ENCODE data around the gene CCT7.

The CCT7 gene

DNA sequence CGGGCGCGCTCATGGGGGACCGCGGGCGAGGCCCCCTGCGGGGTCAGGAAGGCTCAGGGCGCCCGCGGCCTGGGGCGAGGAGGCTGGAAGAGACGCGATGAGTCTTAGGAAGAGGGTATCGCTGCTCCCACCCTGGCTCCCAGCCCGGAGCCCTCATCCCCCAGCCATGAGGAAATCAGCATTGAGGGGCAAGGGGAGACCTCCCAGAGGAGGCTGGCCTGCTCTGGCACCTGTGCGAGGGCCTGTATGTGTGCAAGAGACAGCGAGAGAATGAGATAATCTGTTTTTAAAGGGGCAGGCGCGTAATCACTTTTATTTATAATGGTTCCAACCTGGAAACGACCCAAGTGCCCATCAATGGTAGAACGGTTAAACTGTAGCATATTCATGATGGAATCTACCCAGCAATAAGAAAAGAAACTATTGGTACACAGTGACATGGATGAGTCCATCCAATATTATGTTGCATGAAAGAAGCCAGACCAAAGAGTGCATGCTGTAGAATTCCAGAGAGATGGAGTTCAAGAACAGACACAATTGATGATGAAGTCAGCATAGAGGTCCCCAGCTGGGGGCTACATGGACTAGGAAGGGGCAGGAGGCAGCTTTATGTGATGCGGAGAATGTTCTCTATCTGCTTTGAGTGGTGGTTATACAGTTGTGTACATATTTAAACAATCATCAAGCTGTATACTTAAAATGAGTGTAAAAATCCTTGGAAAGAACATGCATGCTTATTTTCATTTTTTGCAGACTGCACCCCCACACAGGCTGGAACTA, 35.8 kb downstream of the CCT7 start:
- DNase-seq = no peak

- no peak for DNase-seq
Observed at GRCh38 chr2:73272270-73272669, 38.2 kb downstream of the CCT7 start.

DNA sequence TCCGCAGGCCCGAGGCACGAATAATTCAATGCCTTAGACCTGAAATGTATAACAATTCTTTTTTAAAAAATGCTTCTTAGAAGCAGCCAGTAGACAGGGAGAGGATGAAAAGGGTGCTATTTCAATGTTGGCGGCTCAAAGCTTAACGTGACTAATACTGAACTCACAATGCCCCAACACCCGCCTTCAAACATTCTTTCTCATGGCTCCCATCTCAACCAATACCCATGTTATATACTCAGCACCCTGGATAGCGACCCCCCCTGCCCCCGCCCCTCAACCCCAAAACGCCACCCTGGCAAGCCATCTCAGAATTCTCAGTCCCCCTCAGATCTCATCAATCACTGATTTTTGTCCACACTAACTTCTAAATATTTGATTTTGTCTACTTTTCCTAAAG, 45.7 kb downstream of the CCT7 start:
- DNase-seq = no peak

- no peak for DNase-seq
Observed at GRCh38 chr2:73281244-73281643, 47.1 kb downstream of the CCT7 start.

GRCh38 chr2:73282924-73283544, 48.9 kb downstream of the CCT7 start:
- DNase-seq = no peak

- DNase-seq = peak; percentile 66
Observed at GRCh38 chr2:73283545-73284295, 49.6 kb downstream of the CCT7 start.

- DNase-seq = peak; percentile 82
Observed at GRCh38 chr2:73284296-73285158, 50.4 kb downstream of the CCT7 start, which contains the start of gene FBXO41. Gene FBXO41, minus strand, starts transcription at chr2:73284478. Its CDS starts 14,848 bp downstream, at chr2:73269630.

GRCh38 chr2:73285159-73285739, 51.1 kb downstream of the CCT7 start:
- DNase-seq = peak; percentile 48

DNA sequence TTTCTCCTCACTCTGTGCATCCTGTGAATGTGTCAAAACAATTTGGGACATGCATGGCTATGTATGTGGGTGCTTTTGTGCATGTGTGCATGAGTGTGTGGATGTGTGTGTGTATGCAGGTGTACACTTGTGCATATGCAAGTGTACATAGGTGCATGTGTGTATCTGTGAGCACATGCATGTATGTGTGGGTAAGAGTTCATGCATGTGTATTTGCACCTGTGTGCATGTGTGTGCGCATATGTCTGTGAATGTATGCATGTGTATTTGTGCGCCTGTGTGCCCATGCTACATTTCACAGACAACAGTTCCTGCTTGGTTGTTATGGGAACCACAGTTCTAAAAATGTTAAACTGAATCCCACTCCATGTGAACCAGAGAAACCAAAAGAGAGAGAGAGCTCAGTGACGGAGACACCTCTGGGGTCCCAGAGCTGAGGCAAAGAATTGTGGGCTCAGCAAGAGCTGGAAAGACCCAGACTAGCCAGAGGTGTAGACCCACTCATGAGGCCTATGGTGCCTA, 52.1 kb downstream of the CCT7 start:
- no peak for DNase-seq

DNA sequence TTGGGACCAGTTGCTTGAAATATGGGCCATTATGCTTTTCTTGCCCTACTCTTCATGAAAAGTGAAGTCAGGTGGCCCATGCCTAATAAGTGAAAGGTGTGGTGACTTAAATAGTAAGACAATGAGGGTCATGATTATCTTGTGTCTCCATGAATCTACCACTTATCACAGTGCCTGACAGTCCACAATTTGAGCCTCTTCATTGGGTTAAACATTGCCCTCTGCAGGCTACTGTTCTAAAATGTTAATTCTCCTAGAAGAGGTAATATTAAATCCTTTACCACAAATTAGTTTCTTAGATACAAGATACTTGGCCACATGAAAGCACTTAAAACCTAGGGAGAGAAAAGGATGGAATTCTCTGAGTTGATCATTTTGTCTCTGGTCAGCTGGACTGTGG, 55.2 kb downstream of the CCT7 start:
- no peak for DNase-seq

- DNase-seq = peak; percentile 65
Observed at GRCh38 chr2:73290049-73290839, 56.1 kb downstream of the CCT7 start.

- DNase-seq = peak; percentile 73
Observed at GRCh38 chr2:73291093-73291460, 57.0 kb downstream of the CCT7 start.

GRCh38 chr2:73291461-73292315, 57.6 kb downstream of the CCT7 start:
- DNase-seq = peak; percentile 22

- peak; percentile 17 for DNase-seq
Observed at GRCh38 chr2:73292316-73292905, 58.3 kb downstream of the CCT7 start.

GRCh38 chr2:73292906-73293533, 58.9 kb downstream of the CCT7 start:
- peak; percentile 24 for DNase-seq

DNA sequence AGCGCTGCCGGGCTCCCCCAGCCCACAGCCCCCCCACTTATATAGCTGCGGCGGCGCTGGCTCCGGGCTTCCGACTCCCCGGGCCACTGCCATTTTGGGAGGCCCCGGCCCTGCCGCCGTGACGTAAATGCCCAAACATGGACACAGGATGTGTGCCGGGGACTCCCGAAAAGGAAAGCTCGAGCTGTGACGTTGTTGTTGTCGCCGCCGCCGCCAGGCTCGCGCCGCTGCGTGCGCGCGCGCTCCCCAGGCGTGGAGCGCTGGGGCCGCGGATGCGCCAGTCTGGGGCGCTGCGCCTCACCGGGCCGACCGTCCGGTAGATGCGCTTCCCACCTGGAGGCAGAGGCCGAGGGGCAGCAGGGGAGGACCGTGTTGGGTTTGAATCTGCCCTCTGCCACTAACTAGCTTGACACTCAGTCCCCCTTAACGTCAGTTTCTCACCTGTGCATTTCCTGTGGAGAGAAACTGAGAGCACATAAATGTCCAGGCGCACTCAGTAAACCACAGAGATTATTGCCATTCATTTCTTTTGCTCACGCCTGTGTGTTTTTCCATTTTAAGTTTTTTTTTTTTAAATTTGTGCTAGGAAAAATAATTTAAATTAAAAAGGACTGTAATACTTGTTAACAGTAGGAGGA, 59.5 kb downstream of the CCT7 start, which contains the start of gene EGR4:
TSS of gene EGR4 (minus strand) at position 15 of the 638 bp plus-strand sequence. CDS start 231 bp downstream, outside the sequence.
- DNase-seq = peak; percentile 93

DNA sequence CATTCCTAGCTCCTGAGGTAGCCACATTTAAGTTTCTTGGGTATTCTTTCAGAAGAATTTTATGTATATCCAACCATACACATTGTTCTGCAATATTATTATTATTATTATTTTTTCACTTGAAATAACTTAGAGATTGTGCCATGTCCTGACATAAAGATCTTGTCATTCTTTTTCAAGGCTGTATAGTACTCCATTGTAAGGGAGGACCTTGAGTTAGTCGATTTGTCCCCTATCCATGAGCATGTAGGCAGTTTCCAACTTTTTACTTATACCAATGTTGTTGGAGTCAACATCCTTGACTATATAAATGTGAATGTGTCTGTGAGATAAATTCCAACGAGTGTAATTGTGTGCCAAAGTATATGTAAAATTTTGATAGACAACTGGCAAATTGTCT, 60.1 kb downstream of the CCT7 start:
- no peak for DNase-seq

DNA sequence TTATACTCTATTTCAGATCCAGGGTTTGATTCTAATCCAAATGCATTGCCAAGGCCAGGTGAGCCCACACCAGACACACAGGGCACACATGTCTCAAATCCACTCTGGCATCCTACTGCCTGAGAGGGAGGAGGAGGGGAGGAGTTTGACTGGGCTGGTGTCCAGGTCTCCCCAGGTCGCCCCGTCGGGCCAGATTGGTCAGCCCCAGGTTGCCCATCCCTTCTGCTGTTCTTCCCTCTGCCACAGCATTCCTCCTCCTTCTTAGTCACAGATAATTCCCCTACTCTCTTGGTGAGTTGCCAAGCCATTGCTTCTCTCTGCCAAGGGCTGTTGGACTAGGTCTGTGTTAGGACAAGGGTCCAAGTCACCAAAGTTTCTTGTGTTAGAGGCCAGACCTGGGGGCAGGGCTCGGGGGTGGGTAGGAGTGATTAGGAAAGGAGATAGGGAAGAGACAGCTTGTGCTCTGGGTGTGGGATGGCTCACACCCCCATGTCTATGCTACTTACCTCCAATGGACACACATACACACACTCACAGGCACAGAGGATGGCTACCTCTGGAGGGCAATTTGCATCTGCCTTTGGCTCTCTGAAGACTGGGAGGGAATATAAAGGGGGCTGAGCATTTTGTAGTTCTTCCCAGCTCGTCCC, 61.8 kb downstream of the CCT7 start:
- DNase-seq = no peak
